Measurements from ENCODE around the gene PPP2R5C. TPM values are rescaled to one million over a fixed set of nuclear protein-coding genes. Genes with fewer than 3 reads are reported as not detected.

Gene PPP2R5C
- total RNA-seq, 1 experiment from 2014 or later, result 93.0 TPM

- no peak overlapping the region for H3K56ac ChIP-seq (ENCODE audit: insufficient read length, low read depth, low read length)
- no peaks in the 10 kb centered on the region for H3K79me2 ChIP-seq (ENCODE audit: insufficient read depth, low read length)
- Mint-ChIP-seq H3K4me3 (no peak overlapping the region), H3K4me1 (no peaks in the 10 kb centered on the region), H3K27ac (no peak overlapping the region), H3K27me3 (ENCODE audit: low read depth) (peaks cover 4% of the 10 kb centered on the region), H3K36me3 (ENCODE audit: insufficient read depth in 1 of 3, low read depth in 3 of 3) (peaks cover 0 to 5% (median 3%) of the 10 kb centered on the region in 3 experiments; a peak in 4 of 7 replicates), H3K9me3 (no peaks in the 10 kb centered on the region)
- H3K4me1 ChIP-seq (ENCODE audit: insufficient read depth, low read length), result no peaks in the 10 kb centered on the region
- no peak overlapping the region for H3K27ac ChIP-seq (ENCODE audit: insufficient read length, low read depth, low read length)
- H3K23me2 ChIP-seq (ENCODE audit: insufficient read length, low read depth, low read length, poor library complexity, severe bottlenecking), result no peaks in the 10 kb centered on the region
- no peaks in the 10 kb centered on the region; the same call in 1 of the 2 replicates for H3K27me3 ChIP-seq (ENCODE audit: insufficient read depth, low read length)
- no peak for DNase-seq
- H2BK5ac ChIP-seq (ENCODE audit: insufficient read length, low read length), result no peak overlapping the region
- H4K91ac ChIP-seq (ENCODE audit: insufficient read length, low read depth, low read length), result no peak overlapping the region
- H3T11ph ChIP-seq (ENCODE audit: low read length), result no peak overlapping the region
- H4K5ac ChIP-seq (ENCODE audit: insufficient read length, low read depth, low read length), result no peak overlapping the region
- no peak overlapping the region for H2AFZ ChIP-seq (ENCODE audit: low read length)
- H2BK15ac ChIP-seq (ENCODE audit: low read depth, low read length), result no peak overlapping the region
- no peak overlapping the region for H2AK5ac ChIP-seq (ENCODE audit: insufficient read length, low read length)
- H3K14ac ChIP-seq (ENCODE audit: insufficient read depth, low read length), result no peak overlapping the region
- H3K18ac ChIP-seq (ENCODE audit: insufficient read length, low read depth, low read length), result no peak overlapping the region
- WGBS (ENCODE audit: extremely low coverage, insufficient read length, low lambda C conversion rate), result no CpG with 5 or more reads among the region's 5 CpGs
- no peak overlapping the region for H3K9ac ChIP-seq (ENCODE audit: extremely low read depth, insufficient read length, low read length)
- TF ChIP-seq CTCF (conservative IDR thresholded peaks at IDR 0.05), result no peak
- no peak overlapping the region for H2BK120ac ChIP-seq (ENCODE audit: low read depth, low read length, poor library complexity, severe bottlenecking)
- H4K20me1 ChIP-seq (ENCODE audit: control insufficient read depth, insufficient read depth, insufficient read length), result no peaks in the 10 kb centered on the region
- no peaks in the 10 kb centered on the region for H3K79me1 ChIP-seq (ENCODE audit: insufficient read depth, low read depth, low read length, poor library complexity, severe bottlenecking)
- H3K4ac ChIP-seq (ENCODE audit: low read depth, low read length), result no peak overlapping the region
- H2BK12ac ChIP-seq (ENCODE audit: insufficient read length, low read depth, low read length), result no peak overlapping the region
- no peak overlapping the region for H2BK20ac ChIP-seq (ENCODE audit: low read depth, low read length, poor library complexity, severe bottlenecking)
- H3K23ac ChIP-seq (ENCODE audit: insufficient read length, low read depth, low read length), result no peak overlapping the region
- no peaks in the 10 kb centered on the region for H3K9me3 ChIP-seq (ENCODE audit: control insufficient read depth, low read depth, low read length)
- H3K4me2 ChIP-seq (ENCODE audit: insufficient read depth, insufficient read length, low read length), result no peak overlapping the region
- H4K8ac ChIP-seq (replicated peaks; ENCODE audit: insufficient read length, low read depth, low read length), result no peak overlapping the region
These were observed 165.1 kb downstream of the PPP2R5C start for GRCh38 chr14:101926620-101927019.
